Ovary (tissue), 3 donors: Measurements from ENCODE around the gene SMIM8.

Experiments used
- CTCF ChIP-seq, 3 donors: fragments of 450-650 bp in 2 of 3; fragments of 200-600 bp in 1 of 3; IDR thresholded peaks; one replicate each; pipeline versions ENCODE4 v1.5.1 to v1.8.0; 2016 to 2022; ENCODE audit warnings: antibody characterized with exemption in 3 of 3, mild to moderate bottlenecking in 1 of 3
- POLR2A ChIP-seq: fragments of 450-650 bp; IDR thresholded peaks from one replicate; pipeline ENCODE4 v1.6.1; 2017; ENCODE audit warnings: antibody characterized with exemption, mild to moderate bottlenecking, moderate library complexity
- donor health status: DM: no; HTN: no; CAD: no.

- TF ChIP-seq CTCF (IDR thresholded peaks at IDR 0.05) (no peak), POLR2A (no peak)
These were observed 61.6 kb downstream of the SMIM8 start for GRCh38 chr6:87384038-87384437.
